HepG2 (cell line): Measurements from ENCODE around the gene HMGN4. TPM values are rescaled to one million over a fixed set of nuclear protein-coding genes. Genes with fewer than 3 reads are reported as not detected.

Experiments used
- AGO1 ChIP-seq: fragments of 200-400 bp; formaldehyde crosslinking; IDR thresholded peaks from 2 replicates; pipeline ENCODE4 v1.6.1; 2017; ENCODE audit warnings: mild to moderate bottlenecking, low read depth, low read length, moderate library complexity; ENCODE audit not compliant: poor library complexity, severe bottlenecking
- CENPX ChIP-seq: sonication (generic); formaldehyde crosslinking; IDR thresholded peaks from 2 replicates; pipeline ENCODE4 v1.9.0; 2021; ENCODE audit warnings: mild to moderate bottlenecking, missing genetic modification reagents, moderate library complexity
- FOXP4 ChIP-seq: sonication (generic); formaldehyde crosslinking; IDR thresholded peaks from 2 replicates; pipeline ENCODE4 v1.4.0; 2020; ENCODE audit warnings: missing genetic modification reagents
- GATAD2A ChIP-seq: IDR thresholded peaks from 2 replicates; pipeline ENCODE4 v1.6.1; 2016
- HHEX ChIP-seq: IDR thresholded peaks from 2 replicates; pipeline ENCODE4 v1.6.1; 2016; ENCODE audit warnings: control low read depth
- HNF4A ChIP-seq: sonication (generic); formaldehyde crosslinking; IDR thresholded peaks from 2 replicates; pipeline ENCODE4 v1.4.0; 2020; ENCODE audit warnings: missing genetic modification reagents
- LRRFIP1 ChIP-seq: sonication (generic); formaldehyde crosslinking; conservative IDR thresholded peaks from 2 replicates; pipeline ENCODE4 v1.4.0; 2020; ENCODE audit warnings: missing genetic modification reagents
- NCOR1 ChIP-seq: fragments of 200-600 bp; sonication (generic); IDR thresholded peaks from 2 replicates; pipeline ENCODE4 v1.7.0; 2017; ENCODE audit warnings: antibody characterized with exemption, low read length, borderline replicate concordance
- NR2F1 ChIP-seq, 2 experiments: fragments of 450-650 bp in 1 of 2; formaldehyde crosslinking in 1 of 2; IDR thresholded peaks; 2 replicates each; pipeline versions ENCODE4 v1.5.0 to v1.6.1; 2016 to 2020; ENCODE audit warnings: mild to moderate bottlenecking in 1 of 2, missing compliant biosample characterization in 1 of 2, missing genetic modification reagents in 1 of 2, moderate library complexity in 1 of 2
- POLR2A ChIP-seq, 2 experiments: IDR thresholded peaks; 2 replicates each; pipeline ENCODE4 v1.6.1; 2011; ENCODE audit warnings: low read depth in 2 of 2, low read length in 2 of 2, mild to moderate bottlenecking in 1 of 2, moderate library complexity in 1 of 2; ENCODE audit not compliant: insufficient read depth in 1 of 2
- SMAD9 ChIP-seq: sonication (generic); formaldehyde crosslinking; IDR thresholded peaks from 2 replicates; pipeline ENCODE4 v1.5.1; 2020; ENCODE audit warnings: mild to moderate bottlenecking, missing genetic modification reagents
- SP1 ChIP-seq, 2 experiments: fragments of 450-650 bp in 1 of 2; sonication (generic) in 1 of 2; formaldehyde crosslinking in 1 of 2; IDR thresholded peaks; 2 replicates each; pipeline versions ENCODE4 v1.4.0 to v1.6.1; 2016 to 2020; ENCODE audit warnings: missing genetic modification reagents in 1 of 2
- TBL1XR1 ChIP-seq: fragments of 150-350 bp; IDR thresholded peaks from 2 replicates; pipeline ENCODE4 v1.6.1; 2014; ENCODE audit warnings: borderline replicate concordance, low read length; ENCODE audit not compliant: partially characterized antibody
- TBX2 ChIP-seq: sonication (generic); formaldehyde crosslinking; IDR thresholded peaks from 2 replicates; pipeline ENCODE4 v1.5.0; 2020; ENCODE audit warnings: missing genetic modification reagents, mild to moderate bottlenecking, borderline replicate concordance
- TCF7L2 ChIP-seq: IDR thresholded peaks from 2 replicates; pipeline ENCODE4 v1.6.1; 2011; ENCODE audit warnings: mild to moderate bottlenecking, low read depth, low read length, moderate library complexity
- ZBTB7B ChIP-seq: sonication (generic); formaldehyde crosslinking; IDR thresholded peaks from 2 replicates; pipeline ENCODE4 v1.4.0; 2020; ENCODE audit warnings: missing genetic modification reagents
- ZFAT ChIP-seq: sonication (generic); formaldehyde crosslinking; conservative IDR thresholded peaks from 2 replicates; pipeline ENCODE4 v1.8.1; 2023; ENCODE audit warnings: missing genetic modification reagents, inconsistent platforms
- ZKSCAN1 ChIP-seq: fragments of 150-350 bp; IDR thresholded peaks from 2 replicates; pipeline ENCODE4 v1.6.1; 2014; ENCODE audit warnings: low read length
- ZNF3 ChIP-seq: IDR thresholded peaks from 2 replicates; pipeline ENCODE4 v1.7.0; 2017; ENCODE audit warnings: inconsistent platforms
- ZNF329 ChIP-seq: sonication (generic); formaldehyde crosslinking; IDR thresholded peaks from 2 replicates; pipeline ENCODE4 v1.9.0; 2021; ENCODE audit warnings: low read depth, mild to moderate bottlenecking, missing genetic modification reagents
- ZNF609 ChIP-seq: sonication (generic); formaldehyde crosslinking; IDR thresholded peaks from 2 replicates; pipeline ENCODE4 v1.4.0; 2020; ENCODE audit warnings: mild to moderate bottlenecking, missing genetic modification reagents, borderline replicate concordance
- ZNF619 ChIP-seq: sonication (generic); formaldehyde crosslinking; IDR thresholded peaks from 2 replicates; pipeline ENCODE4 v1.4.0; 2020; ENCODE audit warnings: mild to moderate bottlenecking, missing genetic modification reagents
- ZNF777 ChIP-seq: sonication (generic); formaldehyde crosslinking; IDR thresholded peaks from 2 replicates; pipeline ENCODE4 v1.4.0; 2020; ENCODE audit warnings: missing genetic modification reagents
- ZNF879 ChIP-seq: sonication (generic); formaldehyde crosslinking; IDR thresholded peaks from 2 replicates; pipeline ENCODE4 v1.8.1; 2023; ENCODE audit warnings: missing genetic modification reagents
- polyA plus RNA-seq, 8 experiments: library from polyadenylated mRNA; depleted of rRNA in 3 of 8; stranded (reverse) in 7 of 8; unstranded in 1 of 8; fragments of >200 nt; fragmentation: Illumina TruSeq in 4 of 8; extraction: Trizol in 4 of 8; gene quantifications; 2 replicates each; pipeline versions ENCODE4 v1.2.1 to v1.2.3, GENCODE V29; 2011 to 2016; ENCODE audit warnings: low read depth in 4 of 8, missing spikeins in 1 of 8, mixed read lengths in 1 of 8; ENCODE audit not compliant: insufficient read depth in 1 of 8
- total RNA-seq, 5 experiments: library from RNA; depleted of rRNA; stranded (reverse); fragments of >200 nt; fragmentation: Illumina TruSeq; extraction: Trizol; gene quantifications; 2 replicates each; pipeline ENCODE4 v1.2.3, GENCODE V29; 2016; ENCODE audit warnings: low read depth in 1 of 5

The HMGN4 gene
- total and polyA plus RNA-seq, 2 of the 13 experiments (the other 11 are each of a cell fraction or from before 2014, with no cell fraction given): 39.9 to 52.1 TPM

- no peak for TF ChIP-seq AGO1
- TF ChIP-seq FOXP4 (CRISPR knock-in tag): peak; percentile 60
- TF ChIP-seq SP1 (IDR thresholded peaks at IDR 0.05): no peak
- TF ChIP-seq SP1 (CRISPR knock-in tag; IDR thresholded peaks at IDR 0.05): no peak; the same call in 1 of the 2 replicates
- no peak for TF ChIP-seq ZNF777 (CRISPR knock-in tag)
- TF ChIP-seq ZKSCAN1: no peak
- TF ChIP-seq ZNF619 (CRISPR knock-in tag): no peak
- no peak for TF ChIP-seq LRRFIP1 (CRISPR knock-in tag)
- peak; percentile 83; the same call in 1 of the 2 replicates for TF ChIP-seq NCOR1
- TF ChIP-seq SMAD9 (CRISPR knock-in tag): no peak
- TF ChIP-seq ZBTB7B (CRISPR knock-in tag): no peak
- TF ChIP-seq CENPX: no peak
- TF ChIP-seq ZNF3 (CRISPR knock-in tag): no peak
- no peak for TF ChIP-seq TCF7L2
- TF ChIP-seq POLR2A (IDR thresholded peaks at IDR 0.05; ENCODE audit: insufficient read depth in 1 of 2, low read depth in 2 of 2, low read length in 2 of 2): no peak
- no peak for TF ChIP-seq ZNF879 (CRISPR knock-in tag)
- peak; percentile 92 for TF ChIP-seq GATAD2A (CRISPR knock-in tag)
- no peak for TF ChIP-seq HHEX (CRISPR knock-in tag)
- TF ChIP-seq NR2F1 (CRISPR knock-in tag; IDR thresholded peaks at IDR 0.05): peak in 1 of 2 experiments; percentile 37; a peak in 1 of 4 replicates
- no peak for TF ChIP-seq ZFAT
- no peak for TF ChIP-seq ZNF609 (CRISPR knock-in tag)
- peak; percentile 30; the same call in 1 of the 2 replicates for TF ChIP-seq TBX2 (CRISPR knock-in tag)
- no peak for TF ChIP-seq TBL1XR1
- no peak for TF ChIP-seq ZNF329
- peak; percentile 95 for TF ChIP-seq HNF4A (CRISPR knock-in tag)
These were observed 23.2 kb upstream of the HMGN4 start (continued) for GRCh38 chr6:26514984-26515383.
